GM12873 (cell line): ENCODE results near the gene USH2A.

Experiments
- TF ChIP-seq, protein P1 (sequence below): IDR thresholded peaks from 2 replicates; pipeline ENCODE4 v1.5.1; 2012; ENCODE audit warnings: low read depth, mild to moderate bottlenecking, moderate library complexity, low read length, control low read depth; ENCODE audit not compliant: insufficient read depth; ENCODE audit errors: missing control alignments

Gene USH2A

DNA sequence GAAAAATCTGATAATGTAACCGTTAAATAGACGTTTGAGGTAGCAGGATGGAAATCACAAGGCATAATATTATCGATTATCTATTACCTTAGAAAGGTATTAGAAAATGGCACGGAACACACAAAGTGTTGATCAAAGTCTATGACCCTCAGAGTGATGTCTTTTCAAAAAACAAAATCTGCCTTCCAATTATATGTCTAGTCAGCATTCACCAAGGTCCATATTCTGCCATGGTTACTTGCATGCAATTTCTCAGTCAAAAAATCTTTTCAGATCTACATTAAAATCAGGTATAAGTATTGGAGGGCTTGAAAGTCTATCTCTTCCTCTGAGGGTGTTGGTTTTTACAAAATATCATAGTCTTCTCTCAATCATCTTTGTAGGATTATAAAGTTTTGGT is 774.3 kb downstream of the USH2A start:
- TF ChIP-seq, protein P1, sequence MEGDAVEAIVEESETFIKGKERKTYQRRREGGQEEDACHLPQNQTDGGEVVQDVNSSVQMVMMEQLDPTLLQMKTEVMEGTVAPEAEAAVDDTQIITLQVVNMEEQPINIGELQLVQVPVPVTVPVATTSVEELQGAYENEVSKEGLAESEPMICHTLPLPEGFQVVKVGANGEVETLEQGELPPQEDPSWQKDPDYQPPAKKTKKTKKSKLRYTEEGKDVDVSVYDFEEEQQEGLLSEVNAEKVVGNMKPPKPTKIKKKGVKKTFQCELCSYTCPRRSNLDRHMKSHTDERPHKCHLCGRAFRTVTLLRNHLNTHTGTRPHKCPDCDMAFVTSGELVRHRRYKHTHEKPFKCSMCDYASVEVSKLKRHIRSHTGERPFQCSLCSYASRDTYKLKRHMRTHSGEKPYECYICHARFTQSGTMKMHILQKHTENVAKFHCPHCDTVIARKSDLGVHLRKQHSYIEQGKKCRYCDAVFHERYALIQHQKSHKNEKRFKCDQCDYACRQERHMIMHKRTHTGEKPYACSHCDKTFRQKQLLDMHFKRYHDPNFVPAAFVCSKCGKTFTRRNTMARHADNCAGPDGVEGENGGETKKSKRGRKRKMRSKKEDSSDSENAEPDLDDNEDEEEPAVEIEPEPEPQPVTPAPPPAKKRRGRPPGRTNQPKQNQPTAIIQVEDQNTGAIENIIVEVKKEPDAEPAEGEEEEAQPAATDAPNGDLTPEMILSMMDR, result no peak

DNA sequence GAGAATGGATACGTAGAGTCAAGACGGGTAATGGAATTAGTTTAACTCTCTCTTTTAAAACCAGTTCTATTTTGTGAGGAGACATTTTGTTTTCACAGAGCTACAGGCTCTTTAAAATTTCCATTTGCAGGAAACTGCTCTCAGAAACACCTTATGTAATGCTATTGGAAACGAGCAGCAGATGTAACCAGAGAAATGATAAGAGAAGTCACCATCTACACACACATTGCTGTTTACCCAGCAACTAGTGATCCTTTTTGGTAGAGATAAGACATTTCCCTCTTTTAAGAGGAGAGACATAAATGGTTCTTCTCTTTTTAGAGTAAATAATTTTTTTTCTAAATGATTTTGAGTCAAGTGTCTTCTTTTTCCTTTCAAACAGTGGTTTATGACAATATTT is 775.5 kb downstream of the USH2A start:
- TF ChIP-seq, protein P1, result no peak

DNA sequence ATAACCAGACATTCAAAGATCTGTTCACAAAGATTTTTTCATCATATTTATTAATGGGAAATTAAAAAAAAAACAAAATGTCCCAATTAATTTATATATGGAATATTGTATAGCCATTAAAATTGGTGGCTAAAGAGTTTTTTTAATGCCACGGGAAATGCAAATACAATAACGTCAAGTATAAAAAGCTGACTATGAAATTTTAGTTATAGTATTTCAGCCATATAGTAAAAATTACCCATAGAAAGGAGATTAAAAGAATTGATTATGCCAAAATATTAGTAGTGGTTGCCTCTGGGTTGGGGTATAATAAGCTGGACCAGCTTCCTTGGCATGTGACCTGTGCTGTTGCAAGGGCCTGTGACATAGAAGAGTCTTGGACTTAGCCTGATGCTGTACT is 777.4 kb downstream of the USH2A start:
- TF ChIP-seq, protein P1, result no peak

DNA sequence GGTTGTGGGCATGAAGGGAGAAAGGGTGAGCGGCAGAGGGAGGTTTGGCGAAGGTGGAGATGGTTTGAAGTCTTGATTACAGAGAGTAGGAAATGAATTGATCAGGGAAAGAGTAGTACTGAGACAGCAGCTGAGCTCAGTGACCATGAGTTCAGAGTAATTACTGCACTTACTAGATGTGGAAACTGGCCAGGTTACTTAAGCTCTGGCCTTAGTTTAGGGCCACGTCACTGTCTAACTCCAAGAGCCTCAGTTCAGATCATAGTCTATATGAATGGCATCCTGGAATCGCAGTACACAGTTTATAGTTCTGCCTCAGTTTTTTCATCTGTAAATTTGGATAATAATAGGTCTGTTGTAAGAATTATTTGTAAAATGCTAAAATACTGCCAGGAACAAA is 778.1 kb downstream of the USH2A start:
- TF ChIP-seq, protein P1, result no peak

DNA sequence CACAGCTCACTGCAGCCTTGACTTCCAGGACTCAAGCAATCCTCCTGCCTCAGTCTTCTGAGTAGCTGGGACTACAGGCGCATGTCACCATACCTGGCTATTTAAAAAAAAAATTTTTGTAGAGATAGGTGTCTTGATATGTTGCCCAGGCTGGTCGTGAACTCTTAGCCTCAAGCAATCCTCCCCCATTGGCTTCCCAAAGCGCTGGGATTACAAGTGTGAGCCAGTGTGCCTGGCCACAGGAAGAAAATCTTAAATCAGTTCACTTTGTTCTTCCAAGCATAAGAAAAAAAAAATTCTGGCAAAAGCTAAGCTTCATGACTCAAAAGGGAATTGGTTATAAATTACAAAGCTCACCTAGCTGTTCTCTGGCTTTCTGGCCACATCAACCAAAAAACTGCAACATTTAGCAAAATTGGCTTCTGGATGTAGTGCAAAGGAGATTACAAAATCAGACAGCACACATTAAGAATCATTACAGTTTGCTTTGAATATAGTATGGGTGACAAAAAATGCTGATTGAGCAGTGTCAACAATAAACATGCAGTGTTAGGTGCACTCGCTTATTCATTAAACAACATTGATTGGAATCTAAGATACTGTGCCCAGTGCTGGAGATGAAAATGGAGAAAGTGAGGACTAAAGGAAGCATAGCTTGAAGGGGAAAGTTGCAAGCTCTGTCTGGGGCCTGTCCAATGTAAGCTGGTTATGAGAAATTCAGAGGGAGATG is 779.5 kb downstream of the USH2A start:
- TF ChIP-seq, protein P1, result no peak

DNA sequence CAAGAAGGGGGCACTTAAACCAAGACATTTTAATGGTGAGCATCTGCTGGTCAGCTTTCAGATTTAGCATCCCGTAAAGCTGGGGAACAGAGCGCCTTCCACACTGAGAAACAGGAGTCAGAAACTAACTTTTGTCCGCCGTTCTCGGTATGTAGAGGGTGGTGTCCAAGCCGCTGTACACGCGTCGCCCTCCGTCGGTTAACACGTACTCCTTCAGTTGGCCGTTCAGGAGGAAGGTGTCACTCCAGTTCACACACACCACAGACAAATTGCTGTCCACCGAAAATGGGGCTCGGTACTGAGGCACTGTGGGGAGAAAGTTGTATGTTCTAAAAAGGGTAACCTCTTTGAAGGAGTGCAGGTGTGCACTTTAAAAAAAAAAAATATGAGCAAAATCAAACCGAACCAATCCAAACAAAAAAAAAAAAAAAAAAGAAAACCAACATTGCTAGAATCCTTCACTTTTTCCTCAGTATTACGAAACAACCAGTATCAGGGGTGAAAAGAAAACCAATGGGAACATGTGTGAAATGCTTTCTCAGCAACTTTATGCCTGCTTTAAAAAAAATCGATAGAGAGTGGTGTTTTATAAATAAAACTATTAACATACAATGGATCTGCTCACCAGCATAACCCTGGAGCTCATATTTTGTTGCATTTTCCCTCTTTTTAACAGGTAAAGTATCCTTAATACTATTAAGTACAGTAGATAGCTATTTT is 782.7 kb downstream of the USH2A start:
- TF ChIP-seq, protein P1, result no peak

DNA sequence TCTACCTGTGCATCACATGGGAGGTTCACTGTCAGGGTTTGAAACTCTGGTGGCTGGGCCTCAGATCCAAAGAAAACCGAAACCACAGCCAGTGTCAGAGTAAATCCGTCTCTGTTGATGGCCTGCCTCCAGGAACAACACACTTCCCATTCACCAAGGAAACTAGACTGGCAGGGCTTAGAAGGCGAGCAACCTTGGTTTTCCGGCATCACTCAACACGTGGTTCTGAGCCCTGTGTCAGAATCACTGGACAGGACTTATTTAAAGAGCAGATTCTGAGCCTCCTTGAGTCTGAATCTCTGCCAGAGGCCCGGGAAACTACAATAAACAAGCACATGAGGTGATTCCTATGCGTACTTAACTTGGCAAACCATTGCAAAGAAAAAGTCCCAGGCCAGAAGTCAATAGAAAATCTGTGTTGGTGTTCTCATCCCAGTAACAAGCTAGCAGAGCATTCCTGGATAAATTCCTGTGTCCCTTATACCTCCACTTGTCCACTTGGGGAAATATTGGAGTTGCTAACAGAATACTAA is 786.1 kb downstream of the USH2A start:
- TF ChIP-seq, protein P1, result no peak
